Stimulated activated CD4-positive, alpha-beta T cell treated with anti-CD3 and anti-CD28 coated beads, TNF-alpha, amount 100 ng/mL, for 24 hours (primary cell): ENCODE results near the gene SLC35A5.
A peak's percentile ranks its signal among the peaks of the same experiment; 100 is the strongest.
"Not testable (repeated sequence)": the region's sequence is repeated elsewhere in the genome, so short reads cannot be mapped to it uniquely, and the experiment has no call there.

Experiments used
- DNase-seq, 3 experiments: peaks; one replicate each; pipeline ENCODE4 v3.0.0-alpha.2; 2020; ENCODE audit warnings: low read depth in 3 of 3

SLC35A5 gene

GRCh38 chr3:112561734-112562529 is at the start of gene SLC35A5, which contains the start of gene ATG3:
TSS of gene SLC35A5 (plus strand) at chr3:112562045. CDS start at chr3:112563404, 1,359 bp downstream.
TSS of gene ATG3 (minus strand) at chr3:112561962. CDS start at chr3:112561528, 434 bp downstream.
- peak; percentile 97 to 98 (median 97) for DNase-seq

DNA sequence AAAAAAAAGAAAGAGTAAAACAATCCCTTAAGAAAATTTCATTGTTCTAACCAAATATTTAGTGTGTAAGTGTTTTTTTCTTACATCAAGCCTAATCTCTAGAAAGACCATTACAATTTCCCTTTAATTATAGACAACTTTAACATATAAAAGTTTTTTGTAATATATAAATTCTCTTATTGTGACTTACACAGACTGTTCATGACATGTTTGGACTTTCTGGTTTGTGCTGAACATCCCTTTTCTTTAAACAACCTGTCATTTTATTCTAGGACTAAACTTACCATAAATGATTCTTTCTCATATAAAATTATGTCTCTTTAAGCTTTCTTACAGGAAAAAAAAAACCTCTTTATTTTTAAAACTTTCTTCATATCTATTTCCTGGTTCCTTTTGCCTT is 49.5 kb upstream of the SLC35A5 start:
- no peak for DNase-seq

- no peak for DNase-seq
Measured at GRCh38 chr3:112514527-112515128, 47.2 kb upstream of the SLC35A5 start.

DNA sequence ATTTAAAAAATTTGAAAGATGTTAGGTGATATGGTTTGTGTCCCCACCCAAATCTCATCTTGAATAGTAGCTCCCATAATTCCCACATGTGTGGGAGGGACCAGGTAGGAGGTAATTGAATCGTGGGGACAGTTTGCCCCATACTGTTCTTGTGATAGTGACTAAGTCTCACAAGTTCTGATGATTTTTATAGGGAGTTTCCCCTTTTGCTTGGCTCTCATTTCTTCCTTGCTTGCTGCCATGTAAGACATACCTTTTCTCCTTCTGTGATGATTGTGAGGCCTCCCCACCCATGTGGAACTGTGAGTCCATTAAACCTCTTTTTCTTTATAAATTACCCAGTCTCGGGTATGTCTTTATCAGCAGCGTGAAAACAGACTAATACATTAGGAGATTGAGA is 42.9 kb upstream of the SLC35A5 start:
- DNase-seq, result not testable (repeated sequence)

DNA sequence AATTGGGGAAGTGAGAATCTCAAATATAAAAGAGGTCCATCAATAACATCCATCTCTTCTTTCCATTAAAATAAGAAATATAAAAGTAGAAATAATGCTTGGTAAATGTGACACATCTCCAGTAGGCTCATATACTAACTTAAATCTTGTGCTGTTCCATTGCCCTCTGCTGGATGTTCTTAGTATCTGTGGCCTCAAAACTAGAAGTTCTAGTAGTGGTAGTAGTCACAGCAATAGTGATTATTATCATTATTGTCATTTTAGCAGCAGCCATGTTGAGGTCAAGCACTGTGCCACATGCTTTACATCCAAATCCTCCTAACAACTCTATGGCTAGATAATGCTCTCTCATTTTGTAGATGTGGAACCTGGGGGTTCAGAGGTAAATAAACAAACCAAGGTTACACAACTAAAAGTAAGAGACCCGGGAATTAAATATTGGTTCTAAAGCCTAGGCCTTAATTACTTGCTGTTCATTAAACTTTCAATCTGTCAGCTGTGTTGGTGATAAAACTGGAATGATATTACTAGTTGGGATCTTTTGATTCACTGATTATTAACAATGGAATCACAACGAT is 42.3 kb upstream of the SLC35A5 start:
- no peak for DNase-seq

DNA sequence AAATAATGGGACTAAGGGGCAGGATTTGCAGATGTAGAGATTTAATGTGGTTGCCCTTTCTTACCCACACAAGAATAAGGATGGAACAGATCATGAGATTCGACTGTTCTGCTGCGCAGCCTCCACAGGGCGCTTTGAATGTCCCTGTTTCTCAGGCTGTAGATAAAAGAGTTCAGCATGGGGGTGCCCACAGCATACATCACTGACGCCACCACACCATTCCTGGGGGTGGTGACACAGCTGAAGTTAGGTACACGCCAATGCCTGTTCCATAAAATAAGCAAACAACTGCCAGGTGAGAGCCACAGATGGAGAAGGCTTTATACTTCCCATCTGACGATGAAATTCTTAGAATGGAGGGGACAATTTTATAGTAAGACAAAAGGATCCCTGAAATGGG is 37.7 kb upstream of the SLC35A5 start:
- DNase-seq, result not testable (repeated sequence)

DNA sequence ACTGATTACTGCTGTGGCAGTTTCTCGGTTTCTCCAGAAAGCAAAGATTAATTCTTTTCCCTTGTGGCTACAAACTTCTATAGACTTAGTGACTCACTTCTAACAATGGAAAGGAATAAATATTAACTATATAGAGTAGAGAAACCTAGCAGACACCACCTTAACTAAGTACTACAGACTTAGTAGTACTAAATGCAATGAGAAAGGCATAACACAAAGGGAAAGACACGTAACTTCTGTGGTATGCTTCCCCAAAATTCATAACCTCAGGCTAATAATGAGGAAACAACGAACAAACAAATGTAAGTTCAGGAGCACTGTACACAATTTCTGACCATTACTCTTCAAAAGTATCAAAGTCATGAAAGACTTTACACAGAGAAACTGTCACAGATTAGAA is 31.3 kb upstream of the SLC35A5 start:
- DNase-seq, result no peak

DNA sequence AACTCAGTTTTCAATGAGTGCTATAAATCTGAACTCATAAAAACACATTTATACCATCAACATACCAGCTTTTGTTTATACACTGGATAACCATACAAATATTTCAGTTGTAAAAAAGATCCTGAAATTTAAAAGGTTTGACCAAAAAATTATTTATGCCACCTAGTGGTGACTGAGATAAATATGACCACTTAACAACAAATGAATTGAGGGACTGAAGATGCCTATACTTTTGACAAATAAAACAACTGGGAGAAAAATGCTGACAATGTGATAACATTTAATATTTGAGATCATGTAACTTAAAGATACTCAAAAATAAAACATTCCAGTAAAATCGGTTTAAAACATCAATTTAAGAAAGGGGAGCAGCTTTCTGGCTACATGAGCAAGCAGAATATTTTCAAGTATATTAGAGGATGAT is 30.5 kb upstream of the SLC35A5 start:
- no peak for DNase-seq

DNA sequence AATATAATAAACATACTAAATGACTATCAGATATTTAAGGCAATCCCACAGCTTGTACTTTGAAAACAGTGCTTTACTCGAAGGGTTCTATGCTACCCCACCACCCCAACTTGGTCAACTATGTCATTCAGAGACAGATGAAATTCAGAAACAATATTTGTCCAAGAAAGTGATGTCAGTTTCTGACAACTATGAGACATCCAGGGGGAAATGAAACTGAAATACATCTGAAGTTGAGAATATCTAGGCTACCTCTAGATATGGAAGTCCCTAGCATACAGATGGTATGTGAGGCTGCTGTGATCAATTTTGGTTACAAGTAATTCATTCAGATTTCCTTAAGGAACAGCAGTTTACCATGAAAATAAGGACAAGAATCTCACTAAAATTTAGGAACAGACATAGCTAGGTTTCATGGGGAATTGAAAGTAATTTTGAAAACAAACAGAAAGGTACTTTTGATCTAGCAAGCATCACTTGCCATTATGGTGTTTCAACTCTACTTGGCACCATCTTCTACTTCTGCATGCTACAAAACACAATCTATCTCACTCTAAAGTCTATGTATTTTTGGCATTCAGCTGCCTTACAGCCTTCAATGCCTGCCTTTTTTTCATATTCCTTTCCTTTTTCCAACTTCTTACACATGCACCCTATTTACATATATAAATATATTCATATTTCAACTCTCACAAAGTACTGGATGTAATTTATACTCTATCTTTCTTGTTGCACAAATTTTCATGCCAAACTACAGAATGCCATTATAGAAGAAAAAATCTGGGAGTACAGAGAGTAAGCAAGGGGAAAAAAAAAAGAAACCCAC is 21.8 kb upstream of the SLC35A5 start:
- DNase-seq, result no peak

DNA sequence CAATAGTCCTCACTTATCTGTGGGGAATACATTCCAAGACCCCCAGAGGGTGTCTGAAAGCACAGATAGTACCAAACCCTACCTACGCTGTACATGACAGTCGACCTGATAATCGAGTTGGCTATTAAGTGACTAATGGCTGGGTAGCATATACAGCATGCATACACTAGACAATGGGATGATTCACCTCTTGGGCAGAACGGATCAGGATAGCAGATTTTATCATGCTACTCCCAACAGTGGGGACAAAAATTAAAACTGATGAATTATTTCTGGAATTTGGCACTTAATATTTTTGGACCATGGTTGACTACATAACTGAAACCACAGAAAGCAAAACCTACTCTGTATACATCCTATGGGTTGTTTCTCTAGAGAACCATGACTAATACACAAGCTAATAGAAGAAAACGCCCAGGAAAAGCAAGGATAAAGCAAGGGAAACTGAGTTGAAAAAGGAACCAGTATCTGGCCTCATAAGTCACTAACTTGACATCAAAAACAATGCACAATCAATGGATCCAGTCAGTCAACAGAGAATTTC is 15.6 kb upstream of the SLC35A5 start:
- DNase-seq, result no peak

GRCh38 chr3:112550859-112551258 is 11.0 kb upstream of the SLC35A5 start:
- no peak for DNase-seq

DNA sequence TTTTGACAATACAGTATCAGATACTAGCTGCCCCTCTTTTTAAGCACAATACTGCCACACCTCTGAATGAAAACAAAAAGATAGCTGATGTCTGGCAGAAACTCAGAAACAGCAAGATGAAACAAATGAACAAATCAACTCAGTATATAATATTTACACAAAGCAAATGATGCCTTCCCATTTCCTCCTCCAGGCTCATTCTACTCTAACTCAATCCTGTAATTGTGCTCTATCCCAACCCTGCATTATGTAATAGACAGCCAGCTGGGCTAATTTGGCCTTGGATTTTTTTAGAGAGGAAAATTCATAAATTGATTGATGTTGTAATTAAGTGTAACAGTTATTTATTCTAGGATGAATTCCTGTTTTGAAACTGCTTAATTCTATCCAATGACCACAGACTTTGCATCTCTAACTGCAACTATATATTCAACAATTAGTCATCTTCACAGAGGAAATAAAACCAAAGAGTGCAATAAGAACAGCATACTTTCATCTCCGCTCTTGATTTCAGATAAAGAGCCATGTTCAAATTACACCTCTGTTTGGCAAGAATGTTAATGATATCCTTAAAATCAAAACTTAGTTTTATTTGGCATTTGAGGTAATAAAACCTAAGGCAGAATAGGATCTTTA is 6.2 kb upstream of the SLC35A5 start:
- no peak for DNase-seq

DNA sequence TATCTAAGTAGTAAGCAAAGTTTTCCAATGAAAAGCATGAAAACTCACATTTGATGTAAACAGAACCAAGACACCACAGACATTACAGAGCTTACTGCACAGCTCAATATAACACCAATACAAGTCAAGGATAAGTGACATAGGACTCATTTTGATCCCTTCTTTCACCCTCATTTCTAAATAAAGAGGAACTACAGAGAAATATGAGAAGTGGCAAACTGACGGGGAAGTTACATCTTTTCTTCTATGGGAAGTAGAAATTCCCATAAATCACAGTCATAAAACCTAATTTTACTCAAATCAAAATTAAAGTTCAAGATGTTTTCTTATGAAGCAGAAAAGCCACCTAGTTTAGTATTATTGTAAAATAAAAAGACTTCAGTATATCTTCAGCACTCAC is 3.9 kb upstream of the SLC35A5 start:
- DNase-seq, result no peak

DNA sequence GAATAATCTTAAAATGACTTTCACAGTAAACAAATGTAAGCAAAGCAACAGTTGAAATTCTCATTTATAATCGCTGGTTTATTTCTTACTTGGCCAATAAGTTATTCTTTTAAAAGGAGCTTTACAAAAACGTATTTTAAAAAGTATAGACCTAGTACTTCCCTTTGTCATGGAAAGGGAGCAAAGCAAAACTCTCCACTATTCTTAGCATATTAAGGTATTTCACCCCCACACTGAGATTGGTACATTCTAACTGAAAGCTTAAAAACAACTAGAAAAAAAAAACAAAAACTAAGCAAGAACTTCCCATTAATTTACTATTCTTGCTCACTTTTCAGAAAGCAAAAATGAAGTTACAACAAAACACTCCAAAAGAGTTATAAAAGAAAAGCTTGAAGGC is 1.5 kb upstream of the SLC35A5 start:
- DNase-seq, result no peak

- DNase-seq, result peak; percentile 46 to 74 (median 63)
Measured at GRCh38 chr3:112560721-112561483, 943 bp upstream of the SLC35A5 start.

DNA sequence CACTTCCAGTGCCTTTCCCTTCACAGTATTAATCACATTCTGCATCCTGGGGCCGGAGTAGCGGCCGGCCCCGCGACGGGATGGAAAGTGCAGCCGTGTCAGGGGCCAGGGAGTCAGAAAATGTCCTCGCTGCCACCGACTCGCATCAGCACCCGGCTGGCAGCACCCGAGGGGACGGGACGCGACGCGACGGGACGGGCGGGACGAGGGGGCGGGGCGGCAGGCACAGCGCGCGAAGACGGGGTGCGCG is 436 bp upstream of the SLC35A5 start:
- DNase-seq, result peak; percentile 55 to 78 (median 62)

- DNase-seq, result not testable (repeated sequence)
Measured at GRCh38 chr3:112564247-112564939, 2.5 kb downstream of the SLC35A5 start.

DNA sequence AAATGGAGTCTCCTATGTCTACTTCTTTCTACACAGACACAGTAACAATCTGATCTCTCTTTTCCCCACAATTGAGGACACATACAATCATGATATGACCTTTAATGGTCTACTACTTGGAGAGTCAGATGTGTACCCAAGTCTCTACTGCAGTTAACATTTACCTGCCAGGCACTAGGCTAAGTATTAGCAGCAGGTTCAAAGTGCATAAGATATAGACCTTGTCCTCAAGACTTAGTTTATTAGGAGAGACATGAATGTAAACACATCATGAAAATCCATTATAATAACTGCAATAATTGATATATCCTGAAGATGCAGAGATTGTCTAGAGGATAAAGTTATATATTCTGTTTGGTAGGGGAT is 3.1 kb downstream of the SLC35A5 start:
- DNase-seq, result no peak

DNA sequence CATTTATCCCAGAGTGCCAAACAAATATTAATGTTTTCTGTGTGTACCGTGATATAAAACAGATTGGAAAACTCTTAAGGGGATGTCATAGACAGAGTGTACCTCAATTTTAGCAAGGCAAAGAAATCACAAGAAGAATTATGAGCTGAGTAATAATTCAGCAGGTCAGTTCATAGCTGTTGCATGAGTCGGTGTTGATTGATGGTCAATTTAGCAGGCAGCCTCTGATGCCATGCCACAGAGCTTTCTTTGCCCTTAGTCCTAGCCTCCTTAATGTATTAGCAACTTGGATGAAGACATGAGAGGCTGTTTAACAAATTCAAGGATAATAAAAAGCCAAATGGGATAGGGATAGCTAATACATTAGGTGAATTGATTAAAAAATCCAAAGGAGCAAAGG is 6.8 kb downstream of the SLC35A5 start:
- DNase-seq, result no peak

DNA sequence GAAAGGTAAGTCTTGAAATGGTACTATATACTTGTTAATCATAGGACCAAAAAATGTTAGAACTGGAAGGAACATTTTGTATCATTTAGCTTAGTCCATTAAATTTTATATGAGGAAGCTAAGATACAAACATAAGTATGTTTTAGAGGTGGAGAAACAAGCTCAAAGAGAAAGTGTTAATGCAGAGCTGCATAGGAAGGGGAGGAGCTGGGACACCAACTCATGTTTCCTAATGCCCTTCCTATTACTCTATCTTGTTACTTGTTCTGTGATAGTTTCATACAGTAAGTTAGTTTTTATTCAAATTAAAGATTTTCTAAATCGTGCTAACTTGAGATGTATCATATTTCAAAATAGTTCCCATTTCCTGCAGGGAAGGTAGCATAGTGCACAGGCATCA is 7.4 kb downstream of the SLC35A5 start:
- DNase-seq, result no peak
